ENCODE results near the gene EFTUD2.

DNA sequence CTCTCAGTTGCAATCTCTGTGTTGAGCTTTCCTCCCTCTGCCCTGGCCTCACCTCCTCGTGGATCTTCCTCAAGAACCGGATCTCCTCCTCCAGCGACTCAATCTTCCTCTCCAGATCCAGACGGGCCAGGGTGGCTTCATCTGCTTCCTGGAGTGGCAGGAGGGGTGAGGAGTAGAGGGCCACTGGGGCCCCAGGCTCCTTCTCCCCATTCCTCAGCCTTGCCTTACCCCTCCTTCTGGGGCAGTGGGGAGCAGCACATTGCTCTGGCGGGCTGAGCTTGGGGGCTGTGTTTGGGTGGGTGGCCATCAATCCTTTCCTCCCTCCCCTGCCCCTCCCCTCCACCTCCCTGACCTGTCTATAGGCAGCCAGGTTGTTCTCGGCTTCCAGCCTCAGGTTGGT lies 14.4 kb upstream of the EFTUD2 start:
- TF ChIP-seq, protein P1, sequence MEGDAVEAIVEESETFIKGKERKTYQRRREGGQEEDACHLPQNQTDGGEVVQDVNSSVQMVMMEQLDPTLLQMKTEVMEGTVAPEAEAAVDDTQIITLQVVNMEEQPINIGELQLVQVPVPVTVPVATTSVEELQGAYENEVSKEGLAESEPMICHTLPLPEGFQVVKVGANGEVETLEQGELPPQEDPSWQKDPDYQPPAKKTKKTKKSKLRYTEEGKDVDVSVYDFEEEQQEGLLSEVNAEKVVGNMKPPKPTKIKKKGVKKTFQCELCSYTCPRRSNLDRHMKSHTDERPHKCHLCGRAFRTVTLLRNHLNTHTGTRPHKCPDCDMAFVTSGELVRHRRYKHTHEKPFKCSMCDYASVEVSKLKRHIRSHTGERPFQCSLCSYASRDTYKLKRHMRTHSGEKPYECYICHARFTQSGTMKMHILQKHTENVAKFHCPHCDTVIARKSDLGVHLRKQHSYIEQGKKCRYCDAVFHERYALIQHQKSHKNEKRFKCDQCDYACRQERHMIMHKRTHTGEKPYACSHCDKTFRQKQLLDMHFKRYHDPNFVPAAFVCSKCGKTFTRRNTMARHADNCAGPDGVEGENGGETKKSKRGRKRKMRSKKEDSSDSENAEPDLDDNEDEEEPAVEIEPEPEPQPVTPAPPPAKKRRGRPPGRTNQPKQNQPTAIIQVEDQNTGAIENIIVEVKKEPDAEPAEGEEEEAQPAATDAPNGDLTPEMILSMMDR (IDR thresholded peaks at IDR 0.05), result no peak
- TF ChIP-seq POLR2A (IDR thresholded peaks at IDR 0.05) (no peak), POLR2AphosphoS5 (IDR thresholded peaks at IDR 0.05) (no peak)
